ENCODE data around the gene EMILIN2.
"Not testable (repeated sequence)": the region's sequence is repeated elsewhere in the genome, so short reads cannot be mapped to it uniquely, and the experiment has no call there.

Gene EMILIN2

DNA sequence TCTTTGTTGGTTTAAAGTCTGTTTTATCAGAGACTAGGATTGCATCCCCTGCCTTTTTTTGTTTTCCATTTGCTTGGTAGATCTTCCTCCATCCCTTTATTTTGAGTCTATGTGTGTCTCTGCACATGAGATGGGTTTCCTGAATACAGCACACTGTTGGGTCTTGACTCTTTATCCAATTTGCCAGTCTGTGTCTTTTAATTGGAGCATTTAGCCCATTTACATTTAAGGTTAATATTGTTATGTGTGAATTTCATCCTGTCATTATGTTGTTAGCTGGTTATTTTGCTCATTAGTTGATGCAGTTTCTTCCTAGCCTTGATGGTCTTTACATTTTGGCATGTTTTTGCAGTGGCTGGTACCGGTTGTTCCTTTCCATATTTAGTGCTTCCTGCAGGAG, 17.2 kb downstream of the EMILIN2 start:
- not testable (repeated sequence) for H2BK5ac ChIP-seq (ENCODE audit: low read length); H3K27me3 ChIP-seq (ENCODE audit: control insufficient read depth in 3 of 3, insufficient read depth in 3 of 3, low read depth in 1 of 3, low read length in 3 of 3); H3K36me3 ChIP-seq (replicated peaks in 1 of 2; ENCODE audit: control insufficient read depth in 2 of 2, insufficient read depth in 2 of 2, low read length in 2 of 2); H3K23ac ChIP-seq (ENCODE audit: low read depth, low read length, poor library complexity); H3K4me1 ChIP-seq (ENCODE audit: control insufficient read depth in 2 of 2, insufficient read depth in 1 of 2, low read depth in 1 of 2, low read length in 2 of 2); H2AK5ac ChIP-seq (ENCODE audit: low read depth, low read length); DNase-seq (ENCODE audit: low spot score); H4K91ac ChIP-seq (ENCODE audit: low read depth, low read length, poor library complexity); H2BK120ac ChIP-seq (ENCODE audit: low read depth, low read length); H3K27ac ChIP-seq (replicated peaks; ENCODE audit: low read length); H2AFZ ChIP-seq (ENCODE audit: low read length); H4K8ac ChIP-seq (ENCODE audit: low read depth, low read length); H3K4me2 ChIP-seq (ENCODE audit: insufficient read depth, low read length, poor library complexity, severe bottlenecking); H3K4me3 ChIP-seq (ENCODE audit: low read length in 2 of 2); H3K18ac ChIP-seq (ENCODE audit: low read length); H3K9ac ChIP-seq (ENCODE audit: low read depth, low read length, poor library complexity); H3K79me1 ChIP-seq (ENCODE audit: low read depth, low read length); H2BK12ac ChIP-seq (ENCODE audit: low read length); H3K4ac ChIP-seq (ENCODE audit: low read length); H2BK15ac ChIP-seq (ENCODE audit: low read length); H3K9me3 ChIP-seq (replicated peaks in 1 of 2; ENCODE audit: control insufficient read depth in 2 of 2, insufficient read depth in 1 of 2, low read depth in 1 of 2, low read length in 2 of 2); H3K14ac ChIP-seq (ENCODE audit: low read length)
- no CpG with 5 or more reads among the region's 1 CpG for WGBS, 2 donors (ENCODE audit: extremely low coverage in 2 of 2, insufficient read length in 2 of 2, insufficient replicate concordance in 1 of 2)

DNA sequence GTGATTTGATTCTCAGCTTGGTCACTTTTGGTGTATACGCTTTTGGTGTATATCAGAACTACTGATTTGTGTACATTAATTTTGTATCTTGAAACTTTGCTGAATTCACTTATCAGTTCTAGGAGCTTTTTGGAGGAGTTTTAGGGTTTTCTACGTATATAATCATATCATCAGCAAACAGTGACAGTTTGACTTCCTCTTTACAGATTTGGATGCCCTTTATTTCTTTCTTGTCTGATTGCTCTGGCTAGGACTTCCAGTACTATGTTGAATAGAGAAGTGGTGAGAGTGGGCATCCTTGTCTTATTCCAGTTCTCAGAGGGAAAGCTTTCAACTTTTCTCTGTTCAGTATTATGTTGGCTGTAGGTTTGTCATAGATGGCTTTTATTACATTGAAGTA, 19.7 kb downstream of the EMILIN2 start:
- not testable (repeated sequence) for H3K4me2 ChIP-seq (ENCODE audit: insufficient read depth, low read length, poor library complexity, severe bottlenecking); H3K9me3 ChIP-seq (replicated peaks in 1 of 2; ENCODE audit: control insufficient read depth in 2 of 2, insufficient read depth in 1 of 2, low read depth in 1 of 2, low read length in 2 of 2); H3K23ac ChIP-seq (ENCODE audit: low read depth, low read length, poor library complexity); H4K8ac ChIP-seq (ENCODE audit: low read depth, low read length); H2BK15ac ChIP-seq (ENCODE audit: low read length); H2BK5ac ChIP-seq (ENCODE audit: low read length); H3K79me1 ChIP-seq (ENCODE audit: low read depth, low read length); H2AK5ac ChIP-seq (ENCODE audit: low read depth, low read length); DNase-seq (ENCODE audit: low spot score); H2BK120ac ChIP-seq (ENCODE audit: low read depth, low read length); H3K27me3 ChIP-seq (ENCODE audit: control insufficient read depth in 3 of 3, insufficient read depth in 3 of 3, low read depth in 1 of 3, low read length in 3 of 3); H3K27ac ChIP-seq (replicated peaks; ENCODE audit: low read length); H3K4me1 ChIP-seq (ENCODE audit: control insufficient read depth in 2 of 2, insufficient read depth in 1 of 2, low read depth in 1 of 2, low read length in 2 of 2); H3K9ac ChIP-seq (ENCODE audit: low read depth, low read length, poor library complexity); H3K4ac ChIP-seq (ENCODE audit: low read length); H3K18ac ChIP-seq (ENCODE audit: low read length); H2BK12ac ChIP-seq (ENCODE audit: low read length); H4K91ac ChIP-seq (ENCODE audit: low read depth, low read length, poor library complexity); H3K14ac ChIP-seq (ENCODE audit: low read length); H3K36me3 ChIP-seq (replicated peaks in 1 of 2; ENCODE audit: control insufficient read depth in 2 of 2, insufficient read depth in 2 of 2, low read length in 2 of 2); H2AFZ ChIP-seq (ENCODE audit: low read length); H3K4me3 ChIP-seq (ENCODE audit: low read length in 2 of 2)
- WGBS, 2 donors (ENCODE audit: extremely low coverage in 2 of 2, insufficient read length in 2 of 2, insufficient replicate concordance in 1 of 2), result no CpG with 5 or more reads among the region's 2 CpGs

DNA sequence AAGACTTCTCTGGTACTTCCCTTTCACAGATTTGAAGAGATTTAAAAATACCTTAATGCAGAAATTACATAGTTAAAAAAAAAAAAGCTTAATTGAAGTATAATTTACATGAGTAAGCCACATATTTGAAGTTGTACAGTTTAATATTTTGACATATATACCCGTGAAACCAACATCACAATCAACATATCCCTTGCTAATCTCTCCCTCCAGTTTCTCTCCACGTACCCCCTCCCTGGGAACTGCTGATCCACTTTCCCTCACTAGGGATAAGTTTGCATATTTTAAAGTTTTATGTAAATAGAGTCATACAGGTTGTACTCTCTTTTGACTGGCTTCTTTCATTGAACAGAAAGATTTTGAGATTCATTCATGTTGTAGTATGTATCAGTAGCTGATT, 22.4 kb downstream of the EMILIN2 start:
- Histone ChIP-seq H3K14ac (ENCODE audit: low read length) (no peak overlapping the region), H3K36me3 (replicated peaks in 1 of 2; ENCODE audit: control insufficient read depth in 2 of 2, insufficient read depth in 2 of 2, low read length in 2 of 2) (no peaks in the 10 kb centered on the region), H3K27me3 (ENCODE audit: control insufficient read depth in 3 of 3, insufficient read depth in 3 of 3, low read depth in 1 of 3, low read length in 3 of 3) (no peaks in the 10 kb centered on the region), H3K18ac (ENCODE audit: low read length) (no peak overlapping the region), H3K27ac (replicated peaks; ENCODE audit: low read length) (no peak overlapping the region), H4K91ac (ENCODE audit: low read depth, low read length, poor library complexity) (no peak overlapping the region), H2BK15ac (ENCODE audit: low read length) (no peak overlapping the region), H3K4me2 (ENCODE audit: insufficient read depth, low read length, poor library complexity, severe bottlenecking) (no peak overlapping the region), H2AK5ac (ENCODE audit: low read depth, low read length) (no peak overlapping the region), H3K4me3 (ENCODE audit: low read length in 2 of 2) (no peak overlapping the region), H2BK120ac (ENCODE audit: low read depth, low read length) (no peak overlapping the region), H3K23ac (ENCODE audit: low read depth, low read length, poor library complexity) (no peak overlapping the region), H3K9ac (ENCODE audit: low read depth, low read length, poor library complexity) (no peak overlapping the region), H3K9me3 (replicated peaks in 1 of 2; ENCODE audit: control insufficient read depth in 2 of 2, insufficient read depth in 1 of 2, low read depth in 1 of 2, low read length in 2 of 2) (no peaks in the 10 kb centered on the region), H3K4me1 (ENCODE audit: control insufficient read depth in 2 of 2, insufficient read depth in 1 of 2, low read depth in 1 of 2, low read length in 2 of 2) (no peaks in the 10 kb centered on the region), H2AFZ (ENCODE audit: low read length) (no peak overlapping the region), H2BK5ac (ENCODE audit: low read length) (no peak overlapping the region), H2BK12ac (ENCODE audit: low read length) (no peak overlapping the region), H3K4ac (ENCODE audit: low read length) (no peak overlapping the region), H3K79me1 (ENCODE audit: low read depth, low read length) (no peaks in the 10 kb centered on the region), H4K8ac (ENCODE audit: low read depth, low read length) (no peak overlapping the region)
- no peak for DNase-seq (ENCODE audit: low spot score)
- WGBS, 2 donors (ENCODE audit: extremely low coverage in 2 of 2, insufficient read length in 2 of 2, insufficient replicate concordance in 1 of 2), result no CpG with 5 or more reads among the region's 2 CpGs

DNA sequence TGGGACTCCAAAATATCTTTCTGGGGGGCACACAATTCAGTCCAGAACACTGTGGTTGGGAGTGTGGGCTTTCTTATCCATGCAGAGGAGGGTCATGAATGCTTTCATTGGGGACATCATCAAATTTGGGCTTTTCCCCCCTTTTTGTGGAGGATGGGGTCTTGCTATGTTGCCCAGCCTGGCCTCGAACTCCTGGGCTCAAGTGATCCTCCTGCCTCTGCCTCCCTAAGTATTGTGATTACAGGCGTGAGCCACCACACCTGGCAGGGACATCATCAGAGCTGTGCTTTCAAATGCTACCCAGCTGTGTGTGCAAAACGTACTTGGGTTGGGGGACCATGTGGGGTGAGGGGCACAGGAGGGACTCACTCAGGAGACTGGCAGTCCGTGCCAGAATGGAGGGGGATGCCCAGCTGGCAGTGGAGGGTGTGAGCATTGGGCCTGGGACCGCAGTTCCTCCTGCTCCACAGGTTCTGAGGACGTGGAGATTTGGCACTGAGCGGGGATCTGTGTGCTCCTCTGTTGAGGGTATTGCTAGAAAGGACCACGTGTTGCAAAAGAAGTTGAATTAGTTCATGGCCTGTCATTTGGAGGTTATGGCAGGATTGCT, 24.4 kb downstream of the EMILIN2 start:
- no peak overlapping the region for H2BK5ac ChIP-seq (ENCODE audit: low read length)
- H3K9me3 ChIP-seq (replicated peaks in 1 of 2; ENCODE audit: control insufficient read depth in 2 of 2, insufficient read depth in 1 of 2, low read depth in 1 of 2, low read length in 2 of 2), result no peaks in the 10 kb centered on the region
- WGBS, 2 donors (ENCODE audit: extremely low coverage in 2 of 2, insufficient read length in 2 of 2, insufficient replicate concordance in 1 of 2), result no CpG with 5 or more reads among the region's 8 CpGs
- H3K14ac ChIP-seq (ENCODE audit: low read length), result no peak overlapping the region
- no peak overlapping the region for H2BK12ac ChIP-seq (ENCODE audit: low read length)
- H2BK15ac ChIP-seq (ENCODE audit: low read length), result no peak overlapping the region
- H3K18ac ChIP-seq (ENCODE audit: low read length), result no peak overlapping the region
- no peaks in the 10 kb centered on the region for H3K36me3 ChIP-seq (replicated peaks in 1 of 2; ENCODE audit: control insufficient read depth in 2 of 2, insufficient read depth in 2 of 2, low read length in 2 of 2)
- H2BK120ac ChIP-seq (ENCODE audit: low read depth, low read length), result no peak overlapping the region
- H4K8ac ChIP-seq (ENCODE audit: low read depth, low read length), result peak overlapping the region; percentile 65
- H3K4ac ChIP-seq (ENCODE audit: low read length), result no peak overlapping the region
- peak overlapping the region; percentile 56 for H2AK5ac ChIP-seq (ENCODE audit: low read depth, low read length)
- H4K91ac ChIP-seq (ENCODE audit: low read depth, low read length, poor library complexity), result no peak overlapping the region
- no peak overlapping the region for H3K9ac ChIP-seq (ENCODE audit: low read depth, low read length, poor library complexity)
- H3K4me2 ChIP-seq (ENCODE audit: insufficient read depth, low read length, poor library complexity, severe bottlenecking), result no peak overlapping the region
- H3K4me1 ChIP-seq (ENCODE audit: control insufficient read depth in 2 of 2, insufficient read depth in 1 of 2, low read depth in 1 of 2, low read length in 2 of 2), result no peaks in the 10 kb centered on the region
- no peak overlapping the region for H2AFZ ChIP-seq (ENCODE audit: low read length)
- peak overlapping the region in 1 of 2 donors; percentile 10 for H3K4me3 ChIP-seq (ENCODE audit: low read length in 2 of 2)
- DNase-seq (ENCODE audit: low spot score), result no peak
- H3K23ac ChIP-seq (ENCODE audit: low read depth, low read length, poor library complexity), result peak overlapping the region; percentile 73
- no peak overlapping the region for H3K27ac ChIP-seq (replicated peaks; ENCODE audit: low read length)
- H3K79me1 ChIP-seq (ENCODE audit: low read depth, low read length), result no peaks in the 10 kb centered on the region
- H3K27me3 ChIP-seq (ENCODE audit: control insufficient read depth in 3 of 3, insufficient read depth in 3 of 3, low read depth in 1 of 3, low read length in 3 of 3), result no peaks in the 10 kb centered on the region

All from neuronal stem cell (in vitro differentiated cells).